GM13977 (cell line): ENCODE data around the gene RIC1.

Source experiments
- DNase-seq: peaks from one replicate; pipeline ENCODE4 v3.0.0; 2012; ENCODE audit warnings: low spot score
- in situ Hi-C: fragments of 300-500 bp; cut with MboI; formaldehyde crosslinking; loops from one replicate; pipeline ENCODE4 v1.12.0; 2022; ENCODE audit warnings: low sequenced_read_pairs, low pct_unique_long_range_greater_than_20kb, mixed read lengths, inconsistent platforms; ENCODE audit not compliant: unreplicated experiment
- TF ChIP-seq, protein P1 (sequence below): IDR thresholded peaks from 2 replicates; pipeline ENCODE4 v1.5.1; 2012; ENCODE audit warnings: mild to moderate bottlenecking, control low read depth; ENCODE audit not compliant: insufficient read depth; ENCODE audit errors: extremely low read depth, missing control alignments

The RIC1 gene

DNA sequence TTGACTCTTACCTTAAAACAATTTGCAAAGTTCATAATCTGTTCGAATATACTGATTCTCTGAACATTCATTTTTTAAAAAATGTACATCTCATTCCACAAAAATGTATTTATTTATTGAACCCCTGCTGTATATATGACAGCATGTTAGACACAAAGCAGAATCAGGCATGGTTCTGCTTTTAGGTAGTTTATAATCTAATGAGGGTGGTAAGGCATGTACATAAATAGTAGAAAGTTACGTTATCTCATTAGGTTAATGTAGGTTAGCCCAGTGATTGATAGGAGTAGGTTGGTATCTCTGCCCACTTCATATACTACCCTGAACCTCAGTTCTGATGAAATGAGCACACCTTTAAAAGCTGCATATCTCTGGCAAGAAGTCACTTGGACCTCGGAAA, 114.2 kb downstream of the RIC1 start:
- no peak for DNase-seq
- TF ChIP-seq, protein P1, sequence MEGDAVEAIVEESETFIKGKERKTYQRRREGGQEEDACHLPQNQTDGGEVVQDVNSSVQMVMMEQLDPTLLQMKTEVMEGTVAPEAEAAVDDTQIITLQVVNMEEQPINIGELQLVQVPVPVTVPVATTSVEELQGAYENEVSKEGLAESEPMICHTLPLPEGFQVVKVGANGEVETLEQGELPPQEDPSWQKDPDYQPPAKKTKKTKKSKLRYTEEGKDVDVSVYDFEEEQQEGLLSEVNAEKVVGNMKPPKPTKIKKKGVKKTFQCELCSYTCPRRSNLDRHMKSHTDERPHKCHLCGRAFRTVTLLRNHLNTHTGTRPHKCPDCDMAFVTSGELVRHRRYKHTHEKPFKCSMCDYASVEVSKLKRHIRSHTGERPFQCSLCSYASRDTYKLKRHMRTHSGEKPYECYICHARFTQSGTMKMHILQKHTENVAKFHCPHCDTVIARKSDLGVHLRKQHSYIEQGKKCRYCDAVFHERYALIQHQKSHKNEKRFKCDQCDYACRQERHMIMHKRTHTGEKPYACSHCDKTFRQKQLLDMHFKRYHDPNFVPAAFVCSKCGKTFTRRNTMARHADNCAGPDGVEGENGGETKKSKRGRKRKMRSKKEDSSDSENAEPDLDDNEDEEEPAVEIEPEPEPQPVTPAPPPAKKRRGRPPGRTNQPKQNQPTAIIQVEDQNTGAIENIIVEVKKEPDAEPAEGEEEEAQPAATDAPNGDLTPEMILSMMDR = no peak
- in situ Hi-C loops = no loop called here

DNA sequence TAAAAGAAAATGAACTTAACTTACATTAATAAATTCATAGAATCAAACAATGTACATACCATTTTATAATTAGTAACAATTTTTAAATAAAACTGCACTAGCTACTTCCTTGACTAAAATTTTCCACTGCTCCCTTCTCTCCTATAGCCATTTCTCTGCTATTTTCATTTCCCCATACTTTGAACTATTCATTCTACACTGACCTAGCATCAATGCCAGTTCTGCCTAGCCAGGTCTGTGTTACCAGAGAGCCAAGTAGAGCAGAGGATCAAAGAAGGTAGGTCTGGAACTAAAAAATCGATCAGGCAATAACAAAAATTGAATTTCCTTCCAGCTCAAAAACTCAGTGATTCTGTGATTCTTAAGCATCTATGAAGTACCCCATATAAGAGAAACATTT, 119.5 kb downstream of the RIC1 start:
- DNase-seq = no peak
- TF ChIP-seq, protein P1 = no peak
- in situ Hi-C loops = no loop called here

DNA sequence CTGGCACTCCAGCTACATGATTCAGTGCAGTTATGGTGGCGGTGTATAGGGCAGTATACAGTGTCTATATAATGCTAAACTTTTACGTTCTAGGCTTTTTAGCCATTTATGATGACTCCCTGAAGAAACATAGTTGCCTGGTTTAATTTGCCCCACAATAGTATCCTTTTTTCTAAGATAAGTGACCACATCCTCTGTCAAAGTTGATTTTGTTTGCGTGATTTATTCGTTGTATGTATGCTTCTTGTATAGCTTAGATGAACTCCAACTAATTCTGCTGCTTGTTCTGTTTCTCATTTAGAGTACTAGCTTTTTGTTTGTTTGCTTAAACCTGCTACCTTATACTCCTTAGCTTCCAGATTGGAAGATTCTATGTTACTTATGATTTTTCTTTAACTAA, 120.4 kb downstream of the RIC1 start:
- in situ Hi-C loops = no loop called here
- no peak for DNase-seq
- TF ChIP-seq, protein P1 = no peak

DNA sequence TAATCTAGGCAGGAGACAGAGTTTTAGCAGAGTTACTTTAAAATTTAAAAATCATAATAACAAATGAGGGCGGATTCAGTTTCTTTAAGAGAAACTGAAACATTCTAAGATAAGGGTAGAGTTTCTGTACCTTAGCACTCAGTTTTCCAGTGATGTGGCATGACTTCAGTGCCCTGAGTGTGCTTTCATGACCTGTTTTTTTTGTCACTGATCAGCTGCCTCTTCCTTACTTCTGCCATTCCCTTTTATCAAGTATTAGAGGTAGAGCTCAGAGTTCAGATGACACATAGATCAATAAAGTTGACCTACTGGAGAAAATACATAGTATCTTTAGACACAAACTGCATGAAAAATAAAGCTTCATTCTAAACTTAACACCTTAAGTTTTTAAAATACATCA, 121.7 kb downstream of the RIC1 start:
- DNase-seq = no peak
- in situ Hi-C loops = no loop called here
- TF ChIP-seq, protein P1 = no peak

DNA sequence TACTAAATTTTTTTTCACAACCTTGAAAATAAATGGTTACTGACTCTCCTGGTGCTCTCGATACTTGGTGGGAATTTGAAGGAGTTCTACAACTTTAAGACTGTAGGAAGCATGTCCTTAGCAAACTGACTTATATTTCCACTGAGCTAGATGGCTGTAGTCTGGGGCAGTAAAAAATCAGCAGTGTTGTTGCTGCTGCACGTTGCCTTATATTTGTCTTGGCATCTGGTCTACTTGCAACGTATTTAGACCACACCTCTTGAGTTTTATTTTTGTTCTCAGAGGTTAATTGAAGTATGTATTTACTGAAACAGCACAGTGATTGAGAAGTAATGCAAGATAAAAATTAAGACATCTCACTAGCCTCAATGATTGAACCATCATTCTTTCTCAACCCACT, 127.7 kb downstream of the RIC1 start:
- TF ChIP-seq, protein P1 = no peak

DNA sequence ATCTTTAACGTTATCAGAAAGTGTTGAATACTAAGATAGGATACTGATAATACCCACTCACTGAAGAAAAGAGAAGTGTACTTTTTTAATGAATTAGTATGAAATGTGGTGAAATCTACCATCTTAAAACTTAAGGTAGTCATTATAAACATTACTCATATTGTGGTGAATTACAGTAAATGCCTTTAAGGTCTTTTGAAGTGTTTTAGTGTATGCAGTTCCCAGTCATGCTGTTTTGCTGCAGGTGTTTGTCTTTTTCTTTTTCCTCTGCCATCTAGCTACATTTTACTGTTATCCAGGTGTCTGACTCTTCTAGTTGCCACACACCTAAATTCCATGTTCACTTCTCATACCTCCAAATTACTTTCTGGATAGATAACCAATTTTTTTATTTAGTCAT, 131.4 kb downstream of the RIC1 start:
- TF ChIP-seq, protein P1 = no peak

More for the DNA sequence above, 127.7 kb downstream of the RIC1 start:
- no peak for DNase-seq
- in situ Hi-C loops = no loop called here

DNA sequence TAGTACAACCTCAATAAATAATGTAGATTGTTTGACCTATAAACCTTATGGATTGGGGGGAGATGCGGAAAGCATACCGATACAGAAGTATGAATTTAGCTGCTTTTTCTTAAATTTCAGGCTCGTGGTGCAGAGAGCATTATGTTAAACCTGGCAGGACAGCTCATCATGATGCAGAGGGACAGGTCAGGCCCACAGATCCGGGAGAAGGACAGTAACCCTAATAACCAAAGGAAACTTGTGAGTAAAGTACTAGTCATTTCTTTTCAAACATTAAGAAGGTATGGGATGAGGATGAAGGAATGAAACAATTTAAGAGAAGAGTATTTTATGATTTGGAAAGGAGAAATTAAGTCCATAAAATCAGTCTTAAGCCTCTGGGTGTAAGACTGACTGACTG, 133.5 kb downstream of the RIC1 start:
- TF ChIP-seq, protein P1 = no peak
- no peak for DNase-seq

More for the DNA sequence above, 131.4 kb downstream of the RIC1 start:
- DNase-seq = no peak
- in situ Hi-C loops = no loop called here

More for the DNA sequence above, 133.5 kb downstream of the RIC1 start:
- in situ Hi-C loops = no loop called here
